Glutamatergic neuron (in vitro differentiated cells): ENCODE results near the gene ANXA6. TPM values are rescaled to one million over a fixed set of nuclear protein-coding genes. Genes with fewer than 3 reads are reported as not detected.

Experiments
- DNase-seq: peaks from one replicate; pipeline ENCODE4 v3.0.0; 2022
- H3K27ac Mint-ChIP-seq: one replicate; pipeline ENCODE4 v1.8.0; 2020; ENCODE audit warnings: mild to moderate bottlenecking, mixed read lengths, inconsistent platforms; ENCODE audit not compliant: unreplicated experiment
- H3K27me3 Mint-ChIP-seq: one replicate; pipeline ENCODE4 v1.8.0; 2020; ENCODE audit warnings: mild to moderate bottlenecking, moderate library complexity, mixed read lengths, inconsistent platforms; ENCODE audit not compliant: unreplicated experiment
- H3K36me3 Mint-ChIP-seq: one replicate; pipeline ENCODE4 v1.8.0; 2020; ENCODE audit warnings: mild to moderate bottlenecking, mixed read lengths, inconsistent platforms; ENCODE audit not compliant: unreplicated experiment
- H3K4me1 Mint-ChIP-seq: one replicate; pipeline ENCODE4 v1.8.0; 2020; ENCODE audit warnings: mild to moderate bottlenecking, low read depth, mixed read lengths, inconsistent platforms; ENCODE audit not compliant: unreplicated experiment
- H3K4me3 Mint-ChIP-seq: one replicate; pipeline ENCODE4 v1.8.0; 2020; ENCODE audit warnings: mild to moderate bottlenecking, mixed read lengths, inconsistent platforms; ENCODE audit not compliant: unreplicated experiment
- H3K9me3 Mint-ChIP-seq: one replicate; pipeline ENCODE4 v1.8.0; 2020; ENCODE audit warnings: mild to moderate bottlenecking, moderate library complexity, mixed read lengths, inconsistent platforms; ENCODE audit not compliant: unreplicated experiment
- total RNA-seq: library from RNA; stranded (reverse); fragmentation: NEBNext Ultra II Directional; extraction: Animal tissue kit (Norgen Biotek cat#: 25700); gene quantifications from one replicate; pipeline ENCODE4 v1.2.1, GENCODE V29; 2021; ENCODE audit not compliant: unreplicated experiment
- TF ChIP-seq, protein P1 (sequence below): fragments of 200-600 bp; sonication (generic); IDR thresholded peaks from one replicate; pipeline ENCODE4 v1.5.0; 2021; ENCODE audit not compliant: partially characterized antibody, unreplicated experiment

ANXA6 gene
- total RNA-seq, 1 donor from 2014 or later: 143 TPM

- Mint-ChIP-seq H3K36me3 (no peaks in the 10 kb centered on the region), H3K27ac (no peak overlapping the region), H3K9me3 (peaks cover 4% of the 10 kb centered on the region), H3K27me3 (peaks cover 7% of the 10 kb centered on the region), H3K4me1 (no peaks in the 10 kb centered on the region), H3K4me3 (no peak overlapping the region)
- peak; percentile 88 for DNase-seq
- TF ChIP-seq, protein P1, sequence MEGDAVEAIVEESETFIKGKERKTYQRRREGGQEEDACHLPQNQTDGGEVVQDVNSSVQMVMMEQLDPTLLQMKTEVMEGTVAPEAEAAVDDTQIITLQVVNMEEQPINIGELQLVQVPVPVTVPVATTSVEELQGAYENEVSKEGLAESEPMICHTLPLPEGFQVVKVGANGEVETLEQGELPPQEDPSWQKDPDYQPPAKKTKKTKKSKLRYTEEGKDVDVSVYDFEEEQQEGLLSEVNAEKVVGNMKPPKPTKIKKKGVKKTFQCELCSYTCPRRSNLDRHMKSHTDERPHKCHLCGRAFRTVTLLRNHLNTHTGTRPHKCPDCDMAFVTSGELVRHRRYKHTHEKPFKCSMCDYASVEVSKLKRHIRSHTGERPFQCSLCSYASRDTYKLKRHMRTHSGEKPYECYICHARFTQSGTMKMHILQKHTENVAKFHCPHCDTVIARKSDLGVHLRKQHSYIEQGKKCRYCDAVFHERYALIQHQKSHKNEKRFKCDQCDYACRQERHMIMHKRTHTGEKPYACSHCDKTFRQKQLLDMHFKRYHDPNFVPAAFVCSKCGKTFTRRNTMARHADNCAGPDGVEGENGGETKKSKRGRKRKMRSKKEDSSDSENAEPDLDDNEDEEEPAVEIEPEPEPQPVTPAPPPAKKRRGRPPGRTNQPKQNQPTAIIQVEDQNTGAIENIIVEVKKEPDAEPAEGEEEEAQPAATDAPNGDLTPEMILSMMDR: peak; percentile 76
Measured at GRCh38 chr5:151051066-151051930, 106.3 kb downstream of the ANXA6 start.

Other genes with a start within 250 kb of the ANXA6 start
- 20.4 TPM for gene GPX3, start 137.2 kb downstream of the ANXA6 start, total RNA-seq
- gene TNIP1, start 76.7 kb downstream of the ANXA6 start, total RNA-seq: 34.1 TPM
- 2.0 TPM for gene CCDC69, start 66.3 kb upstream of the ANXA6 start, total RNA-seq
- 13.7 TPM for gene GM2A, start 95.4 kb upstream of the ANXA6 start, total RNA-seq
- not detected for gene SLC36A3, start 146.0 kb upstream of the ANXA6 start, total RNA-seq
- not detected for gene SLC36A2, start 189.8 kb upstream of the ANXA6 start, total RNA-seq